GM12874 (cell line): ENCODE results near the gene SLC25A21.

Experiments used
- CTCF ChIP-seq: IDR thresholded peaks from 2 replicates; pipeline ENCODE4 v1.5.1; 2011; ENCODE audit warnings: low read depth, mild to moderate bottlenecking, control low read depth, low read length, moderate library complexity; ENCODE audit not compliant: insufficient read depth

Gene SLC25A21

DNA sequence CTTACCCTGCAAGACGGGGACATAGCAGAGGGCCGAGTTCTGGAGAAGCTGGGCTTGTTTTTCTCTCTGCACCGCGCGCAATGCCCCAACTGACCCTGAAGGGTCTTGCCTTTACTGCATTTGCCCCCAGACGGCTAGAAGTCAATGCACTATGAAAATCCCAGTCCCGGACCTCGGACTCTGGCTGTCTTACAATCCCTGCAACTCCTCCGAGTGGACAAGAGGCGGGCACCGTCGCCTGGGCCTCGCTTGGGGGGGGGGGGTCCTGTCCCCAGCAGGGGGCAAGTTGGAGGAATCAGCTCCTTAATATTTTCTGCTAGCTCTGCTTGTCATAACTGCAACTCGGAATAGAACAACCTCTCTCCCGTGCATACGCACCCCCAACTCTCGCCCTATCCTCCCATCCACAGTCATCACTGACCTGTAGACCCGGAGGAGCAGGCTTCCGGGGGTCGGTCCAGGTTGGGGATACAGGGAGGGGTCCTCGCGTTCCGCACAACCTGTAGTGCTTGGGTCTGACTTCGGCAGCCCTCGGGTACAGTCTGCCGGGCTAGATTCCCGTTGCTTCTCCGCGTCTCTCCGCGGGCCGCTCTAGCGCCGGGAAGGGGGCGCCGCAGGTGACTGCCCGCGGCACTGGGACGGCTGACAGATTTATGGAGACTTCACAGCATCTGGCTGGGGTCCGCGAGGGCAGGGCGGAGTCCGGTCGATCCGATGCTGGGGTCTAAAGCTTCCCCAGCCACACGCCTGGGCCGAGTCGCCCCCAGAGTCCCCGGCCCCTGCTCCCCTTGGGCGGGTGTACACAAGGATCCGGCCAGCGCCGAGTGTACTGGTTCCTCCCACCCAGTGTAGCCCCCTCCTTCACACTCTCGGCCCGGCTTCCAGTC, 514.0 kb downstream of the SLC25A21 start:
- TF ChIP-seq CTCF = no peak

- TF ChIP-seq CTCF = no peak
Observed at GRCh38 chr14:36657399-36658122, 514.8 kb downstream of the SLC25A21 start.

DNA sequence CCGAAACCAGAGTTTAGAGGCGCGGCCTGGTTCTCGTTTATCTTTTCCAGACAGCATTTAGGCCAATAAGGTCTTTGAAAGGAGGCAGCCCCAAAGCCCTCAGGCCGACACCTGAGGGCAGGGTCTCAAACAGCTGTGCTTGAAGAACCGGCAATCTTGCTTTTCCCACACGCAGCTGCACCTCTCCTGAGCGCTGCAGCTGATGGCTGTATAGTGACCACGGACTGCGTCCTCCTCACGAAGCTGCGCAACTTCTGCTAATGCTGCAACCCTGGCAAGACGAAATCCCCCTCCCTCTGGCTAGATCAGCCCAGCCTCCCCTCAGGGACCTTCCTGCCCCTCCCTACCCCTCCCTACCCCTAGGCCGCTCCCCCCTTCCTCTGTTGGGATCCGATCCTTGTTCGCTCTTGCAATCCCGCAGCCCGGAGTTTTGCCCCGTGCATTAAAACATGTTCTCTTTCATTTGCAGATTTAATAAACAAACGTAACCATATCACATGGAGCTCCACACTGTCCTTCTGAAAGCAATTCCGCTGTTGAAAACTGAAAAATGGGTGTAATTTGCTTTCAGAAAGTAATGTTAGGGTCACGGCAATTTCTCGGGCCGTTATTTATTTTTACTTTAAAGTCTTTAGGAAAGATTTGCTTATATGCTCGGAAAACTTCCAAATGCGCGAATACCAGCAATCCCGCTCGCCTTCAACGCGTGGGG, 515.6 kb downstream of the SLC25A21 start:
- no peak for TF ChIP-seq CTCF

- peak; percentile 50 for TF ChIP-seq CTCF
Observed at GRCh38 chr14:36655963-36656686, 516.3 kb downstream of the SLC25A21 start.

GRCh38 chr14:36655571-36655962, 516.8 kb downstream of the SLC25A21 start:
- TF ChIP-seq CTCF = no peak

GRCh38 chr14:36654794-36655381, 517.5 kb downstream of the SLC25A21 start:
- no peak for TF ChIP-seq CTCF
